ENCODE data around the gene CES1. TPM values are rescaled to one million over a fixed set of nuclear protein-coding genes. Genes with fewer than 3 reads are reported as not detected.
"Not testable (repeated sequence)": the region's sequence is repeated elsewhere in the genome, so short reads cannot be mapped to it uniquely, and the experiment has no call there.

The CES1 gene
- total RNA-seq, 2 donors from 2014 or later, result 4.2 to 19.1 TPM

DNA sequence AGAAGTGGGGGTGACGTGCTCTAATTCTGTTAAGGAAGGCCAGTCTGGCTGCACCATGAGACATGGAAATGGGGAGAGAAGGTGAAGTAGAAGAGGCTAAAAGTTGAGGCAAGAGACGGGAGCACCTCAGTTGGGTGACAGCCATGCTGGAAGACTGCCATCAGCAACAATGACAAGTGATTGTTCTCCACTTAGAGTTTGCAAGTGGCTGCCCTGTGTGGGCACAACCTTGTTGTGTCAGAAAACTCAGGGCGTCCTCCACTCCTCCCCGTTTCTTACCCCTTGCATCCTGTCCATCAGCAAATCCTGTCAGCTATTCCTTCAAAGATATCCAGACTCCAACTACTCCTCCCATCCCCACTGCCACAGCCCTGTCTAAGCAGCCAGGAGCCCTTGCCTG, 17.6 kb downstream of the CES1 start:
- no peaks in the 10 kb centered on the region for H3K9me3 ChIP-seq
- ATAC-seq, result no peak
- H3K27me3 ChIP-seq, result no peaks in the 10 kb centered on the region
- intact Hi-C loops (cut with DNase I), result no loop called here
- H3K4me1 ChIP-seq, result peaks cover 3% of the 10 kb centered on the region
- H3K27ac ChIP-seq, result no peak overlapping the region
- TF ChIP-seq POLR2A (IDR thresholded peaks at IDR 0.05), result no peak
- no peak for TF ChIP-seq CTCF (IDR thresholded peaks at IDR 0.05)
- H3K4me3 ChIP-seq, result no peak overlapping the region
- DNase-seq, result no peak
- WGBS, 2 donors, result 51 to 67% methylated on average over 3 to 4 of the region's 4 CpGs
- H3K36me3 ChIP-seq (replicated peaks in 1 of 2; ENCODE audit: insufficient read depth in 1 of 2, low read depth in 2 of 2), result no peaks in the 10 kb centered on the region

DNA sequence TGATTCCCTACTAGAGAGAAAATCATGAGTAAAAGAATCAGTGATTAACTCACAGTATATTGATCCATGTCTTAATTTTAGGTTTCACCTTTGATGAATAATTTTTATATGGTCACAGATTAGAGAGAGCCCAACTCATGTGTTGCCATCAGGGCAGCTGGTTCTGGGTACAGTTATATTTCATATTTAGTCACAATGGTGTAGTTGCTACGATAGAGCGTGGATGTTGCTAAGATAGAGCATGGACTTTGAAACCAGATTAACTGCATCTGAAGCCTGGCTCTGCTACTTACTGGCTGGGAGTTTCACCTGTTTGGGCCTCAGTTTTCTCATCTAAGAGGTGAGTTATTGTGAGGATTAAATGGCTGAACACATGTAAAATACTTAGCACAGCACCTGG, 18.7 kb downstream of the CES1 start:
- H3K27ac ChIP-seq; H3K4me3 ChIP-seq; DNase-seq; H3K4me1 ChIP-seq; intact Hi-C loops (cut with DNase I); H3K36me3 ChIP-seq (replicated peaks in 1 of 2; ENCODE audit: insufficient read depth in 1 of 2, low read depth in 2 of 2); H3K9me3 ChIP-seq; H3K27me3 ChIP-seq: not testable (repeated sequence)
- 8 to 11% methylated on average over 1 to 2 of the region's 2 CpGs for WGBS, 2 donors
- ATAC-seq, result peak; percentile 30

DNA sequence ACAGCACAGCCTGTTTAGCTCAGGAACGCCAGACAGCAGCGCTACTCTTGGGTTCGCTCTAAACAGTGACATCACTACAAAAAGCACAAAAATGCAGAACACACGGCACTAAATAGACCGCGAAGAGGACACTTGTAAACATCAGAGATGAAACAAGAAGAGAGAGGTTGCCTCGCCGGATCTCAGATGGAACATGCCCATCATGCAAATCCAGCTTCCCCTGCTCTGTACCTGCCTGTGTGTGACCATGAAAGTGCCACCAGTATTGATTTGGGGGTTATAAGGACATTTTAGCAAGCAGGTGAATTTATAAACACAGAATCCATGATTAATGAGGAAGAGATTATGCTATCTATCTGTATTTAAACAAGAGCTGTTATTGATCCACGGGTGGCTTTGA, 19.2 kb downstream of the CES1 start:
- H3K36me3 ChIP-seq (replicated peaks in 1 of 2; ENCODE audit: insufficient read depth in 1 of 2, low read depth in 2 of 2); H3K9me3 ChIP-seq; H3K4me1 ChIP-seq; H3K27ac ChIP-seq; intact Hi-C loops (cut with DNase I); H3K4me3 ChIP-seq; DNase-seq; H3K27me3 ChIP-seq: not testable (repeated sequence)
- peak; percentile 33 for ATAC-seq
- WGBS, 2 donors, result 21 to 27% methylated on average over 6 to 7 of the region's 9 CpGs

DNA sequence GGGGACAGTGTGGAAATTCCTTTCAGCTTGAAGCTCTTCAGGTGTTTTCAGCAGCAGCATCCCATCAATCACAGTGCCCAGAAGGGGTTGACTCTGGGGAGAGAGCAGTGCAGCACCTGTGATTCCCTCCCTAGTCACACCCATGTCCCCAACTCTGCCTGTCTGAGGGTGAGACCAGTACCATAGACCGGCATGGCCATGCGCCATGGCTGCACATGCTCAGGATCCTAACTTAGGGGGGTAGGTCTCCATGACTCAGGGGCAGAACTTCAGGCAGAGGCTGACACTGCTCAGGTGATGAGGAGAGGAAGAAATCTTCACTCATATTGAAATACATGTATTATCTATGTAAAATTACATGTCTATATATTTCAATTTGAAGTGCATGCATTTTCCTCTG, 19.9 kb downstream of the CES1 start:
- Histone ChIP-seq H3K4me1 (peaks cover 3% of the 10 kb centered on the region), H3K27ac (no peak overlapping the region), H3K27me3 (no peaks in the 10 kb centered on the region), H3K4me3 (no peak overlapping the region), H3K9me3 (no peaks in the 10 kb centered on the region), H3K36me3 (replicated peaks in 1 of 2; ENCODE audit: insufficient read depth in 1 of 2, low read depth in 2 of 2) (no peaks in the 10 kb centered on the region)
- ATAC-seq (no peak), DNase-seq (no peak)
- WGBS, 2 donors, result 36% methylated on average over 2 of the region's 2 CpGs
- intact Hi-C loops (cut with DNase I), result no loop called here
- TF ChIP-seq POLR2A (IDR thresholded peaks at IDR 0.05), result no peak
- TF ChIP-seq CTCF (IDR thresholded peaks at IDR 0.05), result no peak

DNA sequence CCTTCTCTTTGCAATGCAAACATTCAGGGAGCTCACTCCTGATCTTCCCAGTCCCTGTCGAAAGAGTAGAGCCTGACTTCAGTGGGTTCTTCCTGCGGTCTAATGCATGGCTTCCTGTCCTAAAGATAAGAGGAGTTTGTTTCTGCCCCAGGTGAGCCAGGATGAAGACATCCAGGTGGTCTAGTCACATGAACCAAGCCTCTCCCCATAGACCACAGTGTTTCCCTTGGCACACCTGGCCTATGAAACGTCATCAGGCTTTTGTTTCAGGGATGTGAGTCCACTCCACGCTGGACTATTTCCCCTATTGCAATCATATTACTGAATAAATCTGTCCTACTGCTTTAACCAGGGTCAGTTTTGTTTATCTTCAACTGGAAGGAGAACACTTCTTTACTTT, 21.1 kb downstream of the CES1 start:
- Histone ChIP-seq H3K27me3 (no peaks in the 10 kb centered on the region), H3K27ac (no peak overlapping the region), H3K4me3 (no peak overlapping the region), H3K9me3 (no peaks in the 10 kb centered on the region), H3K36me3 (replicated peaks in 1 of 2; ENCODE audit: insufficient read depth in 1 of 2, low read depth in 2 of 2) (no peaks in the 10 kb centered on the region), H3K4me1 (peaks cover 3% of the 10 kb centered on the region)
- DNase-seq, result no peak
- ATAC-seq, result no peak
- no peak for TF ChIP-seq POLR2A (IDR thresholded peaks at IDR 0.05)
- TF ChIP-seq CTCF (IDR thresholded peaks at IDR 0.05), result no peak
- intact Hi-C loops (cut with DNase I), result no loop called here
- 41 to 42% methylated on average over 4 of the region's 4 CpGs for WGBS, 2 donors

DNA sequence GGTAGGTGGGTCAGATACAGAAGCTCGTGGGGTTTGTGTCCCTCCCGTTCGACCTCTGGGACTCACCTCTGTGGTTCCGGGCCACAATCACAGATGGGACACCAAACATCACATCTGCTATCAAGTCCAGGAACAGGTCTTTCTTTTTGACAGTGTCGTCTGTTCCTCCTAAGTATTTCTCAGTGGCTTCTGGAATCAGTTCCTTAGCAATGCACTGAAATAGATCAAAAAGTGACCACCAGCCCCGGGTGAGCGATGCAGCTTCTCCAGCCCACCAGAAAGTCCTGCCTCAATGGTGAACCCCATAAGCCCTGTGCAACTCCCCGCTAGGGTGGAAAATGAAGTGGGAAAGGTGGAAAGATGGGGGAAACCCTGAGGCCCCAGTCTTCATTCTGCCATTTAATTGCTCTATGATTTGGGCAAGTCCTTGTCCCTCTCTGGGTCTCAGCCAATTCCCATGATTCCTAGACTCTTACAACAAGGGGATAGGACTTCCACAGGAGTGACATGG, 22.4 kb downstream of the CES1 start:
- Histone ChIP-seq H3K9me3 (no peaks in the 10 kb centered on the region), H3K4me3 (no peak overlapping the region), H3K27ac (no peak overlapping the region), H3K4me1 (peaks cover 3% of the 10 kb centered on the region), H3K36me3 (replicated peaks in 1 of 2; ENCODE audit: insufficient read depth in 1 of 2, low read depth in 2 of 2) (no peaks in the 10 kb centered on the region), H3K27me3 (no peaks in the 10 kb centered on the region)
- DNase-seq (no peak), ATAC-seq (no peak)
- 50 to 55% methylated on average over 8 of the region's 8 CpGs for WGBS, 2 donors
- intact Hi-C loops (cut with DNase I), result no loop called here
- TF ChIP-seq POLR2A (IDR thresholded peaks at IDR 0.05) (no peak), CTCF (IDR thresholded peaks at IDR 0.05) (no peak)
